ENCODE results near the gene WDR48. TPM values are rescaled to one million over a fixed set of nuclear protein-coding genes. Genes with fewer than 3 reads are reported as not detected.

The WDR48 gene
- total RNA-seq, 2 experiments from 2014 or later = 33.2 to 34.7 TPM

GRCh38 chr3:39141171-39141995, 89.6 kb downstream of the WDR48 start:
- ChIA-PET POLR2A (interaction anchor here (0.7 to 1.9 kb wide), 9 partner anchors 10 to 60 kb away, joined by 3 to 7 read pairs (median 3); partner anchors contain the start of gene TTC21A), CTCF (interaction anchor here (1.8 kb wide), 1 partner anchor 48 kb away, joined by 4 read pairs; no protein-coding TSS in a partner anchor)
- Mint-ChIP-seq H3K4me3 (no peak overlapping the region), H3K4me1 (ENCODE audit: low read depth) (peaks cover 47% of the 10 kb centered on the region), H3K27me3 (no peaks in the 10 kb centered on the region), H3K36me3 (ENCODE audit: low read depth) (peaks cover 61% of the 10 kb centered on the region), H3K9me3 (no peaks in the 10 kb centered on the region), H3K27ac (peak overlapping the region; percentile 30)
- ATAC-seq = no peak
- no peak for TF ChIP-seq CTCF (IDR thresholded peaks at IDR 0.05)
- no peak for DNase-seq
- intact Hi-C loops (cut with micrococcal nuclease) = no loop called here

GRCh38 chr3:39142067-39142466, 90.3 kb downstream of the WDR48 start:
- H3K27ac Mint-ChIP-seq = peak overlapping the region; percentile 30
- no peaks in the 10 kb centered on the region for H3K9me3 Mint-ChIP-seq
- POLR2A ChIA-PET = interaction anchor here (0.7 to 1.5 kb wide), 5 partner anchors 14 to 69 kb away, joined by 3 to 4 read pairs (median 3); no protein-coding TSS in a partner anchor
- H3K4me1 Mint-ChIP-seq (ENCODE audit: low read depth) = peaks cover 54% of the 10 kb centered on the region
- no peak for TF ChIP-seq CTCF (IDR thresholded peaks at IDR 0.05)
- no peak overlapping the region for H3K4me3 Mint-ChIP-seq
- CTCF ChIA-PET = interaction anchor here (1.8 kb wide), 1 partner anchor 47 kb away, joined by 4 read pairs; no protein-coding TSS in a partner anchor
- peaks cover 68% of the 10 kb centered on the region for H3K36me3 Mint-ChIP-seq (ENCODE audit: low read depth)
- DNase-seq (no peak), ATAC-seq (no peak)
- intact Hi-C loops (cut with micrococcal nuclease) = no loop called here
- no peaks in the 10 kb centered on the region for H3K27me3 Mint-ChIP-seq

- intact Hi-C loops (cut with micrococcal nuclease) = no loop called here
- H3K4me1 Mint-ChIP-seq (ENCODE audit: low read depth) = peaks cover 66% of the 10 kb centered on the region
- H3K9me3 Mint-ChIP-seq = no peaks in the 10 kb centered on the region
Measured at GRCh38 chr3:39143051-39143885, 91.5 kb downstream of the WDR48 start.

GRCh38 chr3:39144095-39144747, 92.4 kb downstream of the WDR48 start:
- Mint-ChIP-seq H3K4me3 (no peak overlapping the region), H3K36me3 (ENCODE audit: low read depth) (peaks cover 90% of the 10 kb centered on the region), H3K9me3 (no peaks in the 10 kb centered on the region), H3K27me3 (no peaks in the 10 kb centered on the region), H3K27ac (peak overlapping the region; percentile 30), H3K4me1 (ENCODE audit: low read depth) (peaks cover 69% of the 10 kb centered on the region)
- ChIA-PET CTCF (interaction anchor here (0.9 to 1.5 kb wide), 2 partner anchors 18 to 39 kb away, joined by 3 read pairs; no protein-coding TSS in a partner anchor), POLR2A (interaction anchor here (1.0 kb wide), 1 partner anchor 40 kb away, joined by 3 read pairs; no protein-coding TSS in a partner anchor)
- no peak for ATAC-seq
- DNase-seq = no peak
- TF ChIP-seq CTCF (IDR thresholded peaks at IDR 0.05) = no peak
- intact Hi-C loops (cut with micrococcal nuclease) = no loop called here

More at GRCh38 chr3:39143051-39143885, 91.5 kb downstream of the WDR48 start:
- DNase-seq (no peak), ATAC-seq (no peak)
- TF ChIP-seq CTCF (IDR thresholded peaks at IDR 0.05) = no peak
- ChIA-PET POLR2A (interaction anchor here (0.9 to 1.5 kb wide), 4 partner anchors 36 to 71 kb away, joined by 3 to 4 read pairs (median 3); partner anchors contain the start of genes GORASP1 and TTC21A), CTCF (interaction anchor here (0.8 to 1.8 kb wide), 5 partner anchors 17 to 148 kb away, joined by 3 to 6 read pairs (median 3); no protein-coding TSS in a partner anchor)
- Mint-ChIP-seq H3K27me3 (no peaks in the 10 kb centered on the region), H3K36me3 (ENCODE audit: low read depth) (peaks cover 80% of the 10 kb centered on the region), H3K4me3 (no peak overlapping the region), H3K27ac (peak overlapping the region; percentile 52)
